MCF 10A (cell line): Measurements from ENCODE around the gene DENND4C. TPM values are rescaled to one million over a fixed set of nuclear protein-coding genes. Genes with fewer than 3 reads are reported as not detected.

Source experiments
- BruUV-seq: library from RNA; stranded (reverse); fragments of 400-500 nt; replicated peaks from 2 replicates; lab custom pipeline; 2021; lab: Mats Ljungman, UMichigan
- CTCF ChIA-PET: fragments of 300-600 bp; sonication (Branson Sonifier 250); formaldehyde crosslinking; extraction: SDS; loops from one replicate; lab custom pipeline; 2021; ENCODE audit warnings: antibody characterized with exemption, inconsistent platforms; lab: Yijun Ruan, JAX
- POLR2A ChIA-PET: fragments of 300-600, 350-650 bp; sonication (Branson Sonifier 250); formaldehyde crosslinking; extraction: SDS; loops from one replicate; lab custom pipeline; 2020; ENCODE audit warnings: antibody characterized with exemption, inconsistent platforms; lab: Yijun Ruan, JAX
- DNase-seq: peaks from one replicate; pipeline ENCODE4 v3.0.0-alpha.2; 2018; ENCODE audit not compliant: unreplicated experiment
- H3K27ac Mint-ChIP-seq: one replicate; pipeline ENCODE4 v1.8.0; 2022; ENCODE audit warnings: mild to moderate bottlenecking, low read depth, mixed read lengths; ENCODE audit not compliant: unreplicated experiment
- H3K27me3 Mint-ChIP-seq: one replicate; pipeline ENCODE4 v1.8.0; 2022; ENCODE audit warnings: mixed read lengths; ENCODE audit not compliant: insufficient read depth, unreplicated experiment
- H3K36me3 Mint-ChIP-seq: one replicate; pipeline ENCODE4 v1.8.0; 2022; ENCODE audit warnings: mild to moderate bottlenecking, moderate library complexity, mixed read lengths; ENCODE audit not compliant: insufficient read depth, unreplicated experiment
- H3K4me1 Mint-ChIP-seq: one replicate; pipeline ENCODE4 v1.8.0; 2022; ENCODE audit warnings: mixed read lengths; ENCODE audit not compliant: insufficient read depth, unreplicated experiment
- H3K4me3 Mint-ChIP-seq: one replicate; pipeline ENCODE4 v1.8.0; 2022; ENCODE audit warnings: mild to moderate bottlenecking, moderate library complexity, mixed read lengths; ENCODE audit not compliant: unreplicated experiment
- H3K9me3 Mint-ChIP-seq: one replicate; pipeline ENCODE4 v1.8.0; 2022; ENCODE audit warnings: mixed read lengths; ENCODE audit not compliant: unreplicated experiment
- intact Hi-C: fragments of 100-400 bp; cut with micrococcal nuclease; formaldehyde crosslinking; loops from 2 replicates; pipeline ENCODE4 v1.14.1; 2022
- total RNA-seq: library from RNA; stranded (reverse); gene quantifications from 2 replicates; pipeline ENCODE4 v1.2.3, GENCODE V29; 2022
- TF ChIP-seq, protein P1 (sequence below): fragments of 200-600 bp; IDR thresholded peaks from one replicate; pipeline ENCODE4 v1.8.0; 2022; ENCODE audit warnings: antibody characterized with exemption, mild to moderate bottlenecking; ENCODE audit not compliant: unreplicated experiment

Gene DENND4C
- total RNA-seq, 1 experiment from 2014 or later, result 26.4 TPM

DNA sequence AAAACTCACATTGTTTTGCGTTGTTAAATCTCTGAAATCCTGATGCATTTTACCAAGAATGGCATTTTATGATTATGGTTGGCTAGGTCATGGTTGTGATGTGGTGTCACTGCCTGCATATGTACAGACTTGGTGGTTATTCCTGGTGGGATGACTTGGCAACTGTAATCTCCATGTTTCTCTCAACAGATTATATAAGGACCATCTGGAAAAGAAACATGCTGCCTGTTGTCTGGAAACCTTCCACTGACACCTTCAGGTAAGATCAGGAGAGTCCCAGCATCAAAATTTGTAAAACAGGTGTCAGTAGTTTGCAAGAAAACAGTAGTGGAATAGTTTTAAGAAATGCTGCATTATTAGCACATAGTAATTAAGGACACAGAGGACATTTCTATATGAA is 175.3 kb downstream of the DENND4C start:
- no TSS peak for BruUV-seq
- Mint-ChIP-seq H3K9me3 (peaks cover 22% of the 10 kb centered on the region), H3K4me1 (peaks cover 8% of the 10 kb centered on the region), H3K27me3 (no peaks in the 10 kb centered on the region), H3K4me3 (no peak overlapping the region), H3K36me3 (no peaks in the 10 kb centered on the region), H3K27ac (no peak overlapping the region)
- POLR2A ChIA-PET, result interaction anchor here (0.6 to 0.9 kb wide), 2 partner anchors 26 to 357 kb away, joined by 3 read pairs; partner anchors contain the start of genes RPS6 and RRAGA
- CTCF ChIA-PET, result no interaction called here
- TF ChIP-seq, protein P1, sequence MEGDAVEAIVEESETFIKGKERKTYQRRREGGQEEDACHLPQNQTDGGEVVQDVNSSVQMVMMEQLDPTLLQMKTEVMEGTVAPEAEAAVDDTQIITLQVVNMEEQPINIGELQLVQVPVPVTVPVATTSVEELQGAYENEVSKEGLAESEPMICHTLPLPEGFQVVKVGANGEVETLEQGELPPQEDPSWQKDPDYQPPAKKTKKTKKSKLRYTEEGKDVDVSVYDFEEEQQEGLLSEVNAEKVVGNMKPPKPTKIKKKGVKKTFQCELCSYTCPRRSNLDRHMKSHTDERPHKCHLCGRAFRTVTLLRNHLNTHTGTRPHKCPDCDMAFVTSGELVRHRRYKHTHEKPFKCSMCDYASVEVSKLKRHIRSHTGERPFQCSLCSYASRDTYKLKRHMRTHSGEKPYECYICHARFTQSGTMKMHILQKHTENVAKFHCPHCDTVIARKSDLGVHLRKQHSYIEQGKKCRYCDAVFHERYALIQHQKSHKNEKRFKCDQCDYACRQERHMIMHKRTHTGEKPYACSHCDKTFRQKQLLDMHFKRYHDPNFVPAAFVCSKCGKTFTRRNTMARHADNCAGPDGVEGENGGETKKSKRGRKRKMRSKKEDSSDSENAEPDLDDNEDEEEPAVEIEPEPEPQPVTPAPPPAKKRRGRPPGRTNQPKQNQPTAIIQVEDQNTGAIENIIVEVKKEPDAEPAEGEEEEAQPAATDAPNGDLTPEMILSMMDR, result no peak
- intact Hi-C loops, result no loop called here
- no peak for DNase-seq

DNA sequence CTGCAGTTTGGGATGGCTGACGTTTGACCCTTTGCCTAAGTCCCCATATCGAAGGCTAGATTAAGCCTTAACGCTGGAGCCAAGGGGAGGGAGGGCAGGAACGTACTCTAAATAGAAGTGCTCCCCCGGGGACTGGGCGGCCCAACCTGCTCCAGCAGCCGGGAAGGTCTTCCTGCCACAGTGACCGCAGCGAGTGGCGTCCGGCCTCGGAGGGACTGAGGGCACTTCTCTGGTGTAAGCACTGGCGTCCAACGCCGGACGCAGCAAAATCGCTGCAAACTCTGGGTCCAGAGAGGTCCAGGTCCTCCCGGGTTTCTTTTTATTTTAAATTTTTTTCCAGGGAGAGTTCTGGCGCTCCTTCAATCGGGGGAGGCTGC is 177.8 kb downstream of the DENND4C start:
- Mint-ChIP-seq H3K9me3 (peaks cover 6% of the 10 kb centered on the region), H3K27ac (no peak overlapping the region), H3K27me3 (no peaks in the 10 kb centered on the region), H3K36me3 (no peaks in the 10 kb centered on the region), H3K4me3 (peak overlapping the region; percentile 98), H3K4me1 (peaks cover 13% of the 10 kb centered on the region)
- DNase-seq, result no peak
- BruUV-seq, result no TSS peak
- POLR2A ChIA-PET, result interaction anchor here (0.9 to 3.5 kb wide), 3 partner anchors 29 to 178 kb away, joined by 3 to 26 read pairs (median 3); partner anchors contain the start of genes DENND4C and RPS6
- intact Hi-C loops, result no loop called here
- TF ChIP-seq, protein P1, result no peak
- CTCF ChIA-PET, result no interaction called here

DNA sequence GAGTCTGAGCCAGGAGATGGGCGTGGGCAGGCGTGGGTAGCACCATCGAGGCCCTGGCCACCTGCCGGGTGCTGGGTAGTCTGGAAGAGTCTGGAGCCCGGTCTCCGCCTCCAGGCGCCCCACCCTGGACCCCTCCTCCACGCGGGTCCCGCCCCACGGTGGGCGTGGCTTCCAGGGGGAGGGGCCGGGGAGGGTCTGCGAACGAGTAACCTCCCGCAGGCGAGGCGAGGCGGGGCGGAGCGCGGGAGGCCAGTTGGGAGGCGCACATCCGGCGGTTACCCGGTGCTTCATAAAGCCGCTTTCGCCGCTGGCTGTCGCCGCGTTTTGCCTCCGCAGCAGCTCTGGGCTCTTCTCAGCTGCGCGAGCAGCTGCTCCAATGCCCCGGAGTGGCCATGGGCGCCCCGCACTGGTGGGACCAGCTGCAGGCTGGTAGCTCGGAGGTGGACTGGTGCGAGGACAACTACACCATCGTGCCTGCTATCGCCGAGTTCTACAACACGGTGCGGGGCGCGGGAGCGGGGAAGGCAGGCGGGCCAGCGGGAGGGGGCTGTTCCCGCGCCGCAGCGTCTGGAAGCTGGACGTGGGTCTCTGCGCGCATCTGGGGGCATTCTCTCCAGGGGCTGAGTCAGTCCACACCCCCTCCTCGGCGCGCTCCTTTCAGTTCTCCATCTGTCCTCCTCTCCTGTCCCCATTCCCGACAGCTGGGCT is 178.4 kb downstream of the DENND4C start, which contains the start of gene ACER2:
TSS of gene ACER2 (plus strand) at position 317 of the 708 bp plus-strand sequence. CDS start at position 393, 76 bp downstream.
- TF ChIP-seq, protein P1, result no peak
- POLR2A ChIA-PET, result interaction anchor here (0.6 to 3.5 kb wide), 8 partner anchors 23 to 1275 kb away, joined by 3 to 26 read pairs (median 3); partner anchors contain the start of genes DENND4C, FOCAD and RPS6

More for the DNA sequence above, 178.4 kb downstream of the DENND4C start, which contains the start of gene ACER2:
- Mint-ChIP-seq H3K4me3 (peak within 1 kb of the TSS; percentile 98), H3K27me3 (no peaks in the 10 kb centered on the region), H3K27ac (peak within 1 kb of the TSS; percentile 79), H3K9me3 (peaks cover 1% of the 10 kb centered on the region), H3K36me3 (no peaks in the 10 kb centered on the region), H3K4me1 (peaks cover 13% of the 10 kb centered on the region)
- DNase-seq, result peak; percentile 91
- CTCF ChIA-PET, result interaction anchor here (0.5 to 1.8 kb wide), 2 partner anchors 11 to 79 kb away, joined by 4 to 5 read pairs; no protein-coding TSS in a partner anchor
- BruUV-seq, result no TSS peak
- intact Hi-C loops, result loop anchor here (1.0 kb wide), 1 partner anchor 29 kb away; the partner anchor contains the start of gene RPS6
